Osteoblast (primary cell): ENCODE data around the gene IFI30. TPM values are rescaled to one million over a fixed set of nuclear protein-coding genes. Genes with fewer than 3 reads are reported as not detected.

ENCODE experiments used
- DNase-seq: peaks from one replicate; pipeline ENCODE4 v3.0.0; 2011; ENCODE audit warnings: low spot score, mixed read lengths; ENCODE audit not compliant: insufficient read length; ENCODE audit errors: missing footprints
- H2AFZ ChIP-seq: 2 replicates; pipeline ENCODE4 v1.6.0; 2011; ENCODE audit warnings: mild to moderate bottlenecking, low read length
- H3K27ac ChIP-seq: 2 replicates; pipeline ENCODE4 v1.5.1; 2011; ENCODE audit warnings: mild to moderate bottlenecking, low read depth, low read length, moderate library complexity
- H3K27me3 ChIP-seq: 2 replicates; pipeline ENCODE4 v1.6.0; 2012; ENCODE audit warnings: mild to moderate bottlenecking, control low read depth, inconsistent platforms, low read length, moderate library complexity; ENCODE audit not compliant: insufficient read depth
- H3K36me3 ChIP-seq: 2 replicates; pipeline ENCODE4 v1.5.1; 2011; ENCODE audit warnings: mild to moderate bottlenecking, low read length, control low read depth, moderate library complexity; ENCODE audit not compliant: insufficient read depth
- H3K4me1 ChIP-seq: 2 replicates; pipeline ENCODE4 v1.5.1; 2011; ENCODE audit warnings: mild to moderate bottlenecking, low read length, control low read depth, moderate library complexity; ENCODE audit not compliant: insufficient read depth
- H3K4me2 ChIP-seq: 2 replicates; pipeline ENCODE4 v1.6.0; 2011; ENCODE audit warnings: mild to moderate bottlenecking, low read length; ENCODE audit not compliant: insufficient read depth
- H3K4me3 ChIP-seq: fragments of 200-600 bp; sonication (generic); 3 replicates; pipeline ENCODE4 v1.5.1; 2012; ENCODE audit warnings: mild to moderate bottlenecking, low read length, inconsistent platforms; ENCODE audit not compliant: insufficient read depth
- H3K79me2 ChIP-seq: 2 replicates; pipeline ENCODE4 v1.6.0; 2012; ENCODE audit warnings: mild to moderate bottlenecking, low read length, control low read depth, inconsistent platforms; ENCODE audit not compliant: insufficient read depth
- H3K9me3 ChIP-seq: 2 replicates; pipeline ENCODE4 v1.5.1; 2011; ENCODE audit warnings: low read depth, low read length, control low read depth
- H4K20me1 ChIP-seq: 2 replicates; pipeline ENCODE4 v1.6.0; 2012; ENCODE audit warnings: mild to moderate bottlenecking, low read length, control low read depth; ENCODE audit not compliant: insufficient read depth
- CTCF ChIP-seq: IDR thresholded peaks from 2 replicates; pipeline ENCODE4 v1.5.1; 2011; ENCODE audit warnings: mild to moderate bottlenecking, low read depth, low read length, moderate library complexity; ENCODE audit errors: extremely low read depth
- small RNA-seq: library from RNA; depleted of rRNA; stranded (forward); fragments of <200 nt; gene quantifications from one replicate; pipeline ENCODE3, GENCODE V24; 2012
- total RNA-seq: library from RNA; depleted of rRNA; stranded (reverse); fragments of >200 nt; gene quantifications from 2 replicates; pipeline ENCODE4 v1.2.3, GENCODE V29; 2012

The IFI30 gene
- total RNA-seq, 1 donor, result 110 TPM

- peak; percentile 3 for DNase-seq
- no peak overlapping the region for H3K4me3 ChIP-seq
- no peaks in the 10 kb centered on the region for H3K79me2 ChIP-seq
- TF ChIP-seq CTCF, result no peak
- no peaks in the 10 kb centered on the region for H3K9me3 ChIP-seq
- no peaks in the 10 kb centered on the region for H3K36me3 ChIP-seq
- peaks cover 12% of the 10 kb centered on the region for H3K4me1 ChIP-seq
- no peak overlapping the region for H3K4me2 ChIP-seq
- peaks cover 24% of the 10 kb centered on the region for H3K27me3 ChIP-seq
- H4K20me1 ChIP-seq, result no peaks in the 10 kb centered on the region
- H3K27ac ChIP-seq, result no peak overlapping the region
- no peak overlapping the region for H2AFZ ChIP-seq
Observed at GRCh38 chr19:18226956-18227780, 53.6 kb downstream of the IFI30 start.

Small RNAs within 50 kb of the gene (small RNA-seq; reads per million reads assigned to genes)
- not detected for gene IFI30

Other genes starting within 250 kb of the IFI30 start
- 15.9 and 21.5 TPM in 2 replicates for gene CCDC124, start 240.8 kb upstream of the IFI30 start, total RNA-seq
- under 0.01 TPM in 1 of 2 replicates, not detected in the other for gene KCNN1, start 206.7 kb upstream of the IFI30 start, total RNA-seq
- 15.9 and 22.4 TPM in 2 replicates for gene ARRDC2, start 165.6 kb upstream of the IFI30 start, total RNA-seq
- 0.29 and 0.72 TPM in 2 replicates for gene IL12RB1, start 86.9 kb upstream of the IFI30 start, total RNA-seq
- 5.4 and 5.6 TPM in 2 replicates for gene MAST3, start 76.0 kb upstream of the IFI30 start, total RNA-seq
- gene PIK3R2, start 20.6 kb upstream of the IFI30 start, total RNA-seq, result 25.7 and 28.0 TPM in 2 replicates
- 8.3 and 9.4 TPM in 2 replicates for gene MPV17L2, start 19.4 kb downstream of the IFI30 start, total RNA-seq
- 0.72 and 1.8 TPM in 2 replicates for gene RAB3A, start 30.2 kb downstream of the IFI30 start, total RNA-seq
- gene PDE4C, start 52.6 kb downstream of the IFI30 start, total RNA-seq, result under 0.01 TPM in 1 of 2 replicates, not detected in the other
- 2.5 and 3.5 TPM in 2 replicates for gene IQCN, start 100.6 kb downstream of the IFI30 start, total RNA-seq
- gene JUND, start 107.8 kb downstream of the IFI30 start, total RNA-seq, result 170 and 172 TPM in 2 replicates
- gene LSM4, start 149.3 kb downstream of the IFI30 start, total RNA-seq, result 74.3 and 74.6 TPM in 2 replicates
- gene PGPEP1, start 166.8 kb downstream of the IFI30 start, total RNA-seq, result 31.1 and 56.3 TPM in 2 replicates
- 61.6 and 74.2 TPM in 2 replicates for gene GDF15, start 212.3 kb downstream of the IFI30 start, total RNA-seq
- gene LRRC25, start 223.8 kb downstream of the IFI30 start, total RNA-seq, result 0.88 and 1.1 TPM in 2 replicates
- gene SSBP4, start 245.6 kb downstream of the IFI30 start, total RNA-seq, result 77.8 and 90.8 TPM in 2 replicates